Activated CD4-positive, CD25-positive, alpha-beta regulatory T cell (primary cell): ENCODE results near the gene ERFL.
"Not testable (repeated sequence)": the region's sequence is repeated elsewhere in the genome, so short reads cannot be mapped to it uniquely, and the experiment has no call there.

Source experiments
- DNase-seq, 4 experiments: peaks; one replicate each; lab custom pipeline; 2025; lab: John Stamatoyannopoulos, UW

The ERFL gene

DNA sequence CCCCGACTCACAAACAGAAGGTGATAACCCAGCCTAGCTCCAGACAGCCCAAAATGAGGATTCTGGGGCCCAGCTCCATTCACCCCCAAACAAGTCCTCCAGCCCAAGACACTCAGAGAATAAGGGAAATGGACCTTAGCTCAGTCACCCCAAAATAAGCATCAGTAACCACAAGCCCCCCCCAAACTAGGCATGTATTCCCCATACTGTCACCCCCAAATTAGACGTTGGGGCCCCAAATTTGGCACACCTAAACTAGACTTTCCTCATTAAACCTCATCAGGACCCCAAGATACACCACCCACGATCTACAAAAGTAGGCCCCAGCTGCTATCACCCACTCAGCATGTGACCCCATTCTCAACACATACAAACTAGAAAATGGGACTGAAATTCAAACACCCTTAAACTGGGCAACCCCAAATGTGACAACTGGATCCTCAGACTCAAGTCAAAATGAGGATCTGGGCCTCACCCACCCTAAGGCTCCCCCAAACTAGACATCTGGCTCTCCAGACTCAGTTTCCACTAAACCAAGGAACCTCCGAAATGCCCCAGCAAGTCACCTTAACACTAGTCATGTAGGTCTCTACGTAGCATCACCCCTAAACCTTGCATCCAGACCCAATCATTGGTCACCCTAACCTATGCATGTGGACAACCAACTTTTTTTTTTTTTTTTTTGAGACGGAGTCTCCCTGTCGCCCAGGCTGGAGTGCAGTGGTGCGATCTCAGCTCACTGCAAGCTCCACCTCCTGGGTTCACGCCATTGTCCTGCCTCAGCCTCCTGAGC, 13.4 kb upstream of the ERFL start:
- no peak for DNase-seq

DNA sequence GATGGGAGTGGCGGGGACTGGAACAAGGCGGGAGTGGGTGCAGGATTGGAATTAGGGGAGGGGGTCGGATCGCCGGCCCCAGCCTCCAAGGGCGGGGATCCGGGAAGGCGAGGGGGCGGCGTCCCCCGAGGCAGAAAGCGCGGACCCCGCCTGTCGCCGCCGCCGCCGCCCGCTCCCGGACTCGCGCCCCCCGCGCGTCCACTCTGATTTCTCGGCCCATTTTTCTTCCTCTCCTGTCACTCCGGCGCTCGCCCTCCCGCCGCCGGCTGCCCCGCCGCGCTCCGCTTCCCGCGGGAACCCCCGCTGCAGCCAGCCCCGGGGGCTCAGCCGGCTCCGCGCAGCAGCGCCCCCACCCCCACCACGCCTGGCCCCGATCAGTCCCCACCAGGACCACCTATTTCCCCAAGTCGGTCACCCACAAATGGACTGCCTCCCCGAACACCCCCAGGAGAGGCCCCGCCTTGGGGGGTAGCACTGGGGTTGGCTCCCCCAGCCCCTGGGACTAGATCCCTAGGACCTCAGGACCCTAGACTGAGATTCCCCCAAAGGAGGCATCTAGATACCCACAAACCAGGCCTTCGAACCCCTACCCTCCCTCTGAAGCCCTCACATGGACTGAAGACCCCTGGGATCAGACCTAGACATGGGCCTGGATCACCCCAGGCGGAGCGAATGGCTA, 12.6 kb upstream of the ERFL start:
- no peak for DNase-seq

DNA sequence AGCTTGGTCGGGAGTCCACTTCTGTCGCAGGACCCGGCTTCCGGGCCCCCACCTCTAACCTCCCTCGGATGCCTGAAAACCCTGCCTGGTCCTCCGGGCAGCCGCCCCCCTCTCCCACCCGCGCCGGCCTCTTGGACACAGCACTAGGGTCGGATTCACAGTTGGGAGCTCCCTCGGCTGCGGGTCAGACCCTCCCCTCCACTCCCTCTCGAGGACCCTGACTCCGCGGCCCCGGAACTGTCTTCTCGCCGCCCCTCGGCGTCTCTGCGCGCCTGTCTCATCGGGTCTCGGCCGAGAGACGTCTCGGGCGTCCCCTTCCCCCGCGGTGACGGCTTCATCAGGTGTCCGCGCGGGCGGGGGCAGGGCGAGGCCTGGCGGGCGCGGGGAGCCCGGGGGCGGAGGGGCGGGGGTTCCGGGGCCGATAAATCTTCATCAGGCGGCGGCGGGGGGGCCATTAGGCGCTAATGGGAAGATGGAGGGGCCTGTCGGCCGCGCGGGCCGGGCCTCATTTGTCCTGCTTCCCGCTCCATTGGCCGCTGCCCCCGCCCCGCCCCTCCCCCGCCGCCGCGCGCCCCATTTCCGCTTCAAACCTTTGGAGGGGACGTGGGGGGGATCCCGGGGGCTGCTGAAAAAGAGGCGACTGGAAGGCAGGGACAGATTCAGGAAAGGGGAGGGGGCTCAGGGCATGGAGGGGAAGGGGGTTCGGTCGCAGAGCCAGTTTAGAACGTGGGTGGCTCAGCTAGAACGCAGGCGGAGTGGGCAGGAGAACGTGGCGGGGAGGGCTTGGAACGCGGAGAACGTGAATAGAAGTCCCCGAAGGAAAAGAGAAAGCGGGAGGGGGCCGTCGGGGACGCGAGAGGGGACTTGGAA, 11.8 kb upstream of the ERFL start:
- peak; percentile 20 to 45 (median 30) for DNase-seq

DNA sequence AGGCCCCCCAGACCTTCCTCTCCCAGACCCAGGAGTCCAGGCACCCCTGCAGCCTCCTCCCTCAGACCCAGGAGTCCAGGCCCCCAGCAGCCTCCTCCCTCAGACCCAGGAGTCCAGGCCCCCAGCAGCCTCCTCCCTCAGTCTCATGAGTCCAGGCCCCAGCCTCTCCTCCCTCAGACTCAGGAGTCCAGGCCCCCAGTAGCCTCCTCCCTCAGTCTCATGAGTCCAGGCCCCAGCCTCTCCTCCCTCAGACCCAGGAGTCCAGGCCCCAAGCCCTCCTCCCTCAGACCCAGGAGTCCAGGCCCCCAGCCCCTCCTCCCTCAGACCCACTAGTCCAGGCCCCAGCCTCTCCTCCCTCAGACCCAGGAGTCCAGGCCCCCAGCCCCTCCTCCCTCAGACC, 11.0 kb upstream of the ERFL start:
- DNase-seq = not testable (repeated sequence)

DNA sequence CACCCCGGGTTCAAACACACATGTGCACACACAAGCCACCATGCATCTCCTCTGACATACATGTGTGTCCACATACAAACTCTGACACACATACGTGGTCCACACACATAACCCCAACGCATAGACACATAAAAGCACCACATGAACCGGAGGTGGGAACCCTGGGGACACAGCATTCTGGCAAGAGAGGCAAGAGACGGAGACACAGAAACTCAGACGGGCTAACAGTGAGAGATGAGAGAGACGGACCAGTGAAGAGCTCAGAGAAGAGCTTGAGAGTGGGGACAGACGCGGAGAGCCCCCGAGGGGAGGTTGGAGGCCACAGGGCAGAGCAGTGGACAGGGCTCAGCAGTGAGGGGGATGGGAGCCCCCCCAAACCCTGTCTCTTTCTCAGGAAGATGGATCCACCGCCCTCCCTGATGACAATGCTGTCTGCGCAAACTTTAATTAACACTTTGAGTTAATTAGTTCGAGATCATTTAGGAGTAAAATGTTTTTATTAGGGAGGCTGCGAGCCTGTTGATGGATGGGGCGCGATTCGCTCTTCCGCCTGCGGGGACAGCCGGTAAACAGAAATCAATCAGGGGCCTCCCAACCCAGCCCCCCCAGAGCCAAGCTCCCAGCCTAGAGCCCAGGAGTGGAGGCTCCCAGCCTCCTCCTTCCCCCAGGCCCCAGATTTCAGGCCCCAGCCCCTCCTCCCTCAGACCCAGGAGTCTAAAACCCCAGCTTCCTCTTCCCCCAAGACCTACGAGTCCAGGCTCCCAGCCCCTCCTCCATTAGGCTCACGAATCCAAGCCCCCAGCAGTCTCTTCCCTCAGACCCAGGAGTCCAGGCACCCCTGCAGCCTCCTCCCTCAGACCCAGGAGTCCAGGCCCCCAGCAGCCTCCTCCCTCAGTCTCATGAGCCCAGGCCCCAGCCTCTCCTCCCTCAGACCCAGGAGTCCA, 9.5 kb upstream of the ERFL start:
- no peak for DNase-seq

DNA sequence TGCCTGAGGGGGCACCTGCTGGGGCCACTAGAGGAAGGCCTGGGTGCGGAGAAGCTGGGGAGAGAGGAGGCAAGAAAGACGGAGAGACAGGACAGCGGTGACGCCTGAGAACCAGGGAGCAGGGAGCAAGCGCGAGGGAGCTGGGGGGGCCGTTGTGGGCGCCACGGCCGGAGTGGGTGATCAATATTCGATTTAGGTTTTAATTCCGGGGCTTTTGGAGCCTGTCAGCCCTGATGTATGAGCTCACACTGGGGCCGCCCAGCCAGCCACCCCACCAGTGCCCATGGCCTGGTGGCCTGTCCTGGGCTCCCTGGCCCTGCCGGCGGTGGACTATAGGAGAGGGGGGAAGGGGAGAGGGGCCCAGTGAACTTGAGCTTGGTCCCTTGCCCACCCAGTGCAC, 8.7 kb upstream of the ERFL start:
- no peak for DNase-seq

DNA sequence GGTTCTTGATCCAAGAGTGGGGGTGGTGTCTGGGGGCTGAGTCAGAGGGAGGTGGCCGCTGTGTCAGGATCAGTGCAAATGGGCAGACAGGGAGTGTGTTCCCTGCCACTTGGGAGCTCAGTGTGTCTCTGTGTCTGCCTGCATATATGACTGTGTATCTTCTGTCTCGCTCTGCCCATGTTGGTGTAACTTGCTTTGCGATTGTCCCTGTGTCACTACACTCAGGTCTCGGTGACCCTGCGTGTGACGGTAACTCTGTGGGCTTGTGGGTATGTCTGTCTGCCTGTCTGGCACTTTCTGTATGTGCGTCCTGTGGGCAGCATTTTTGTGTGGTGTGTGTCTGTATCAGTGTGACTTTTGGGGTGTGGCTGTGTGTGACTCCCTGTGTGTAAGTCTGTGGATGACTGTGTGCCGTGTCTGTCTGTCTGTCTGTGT, 8.2 kb upstream of the ERFL start:
- no peak for DNase-seq

DNA sequence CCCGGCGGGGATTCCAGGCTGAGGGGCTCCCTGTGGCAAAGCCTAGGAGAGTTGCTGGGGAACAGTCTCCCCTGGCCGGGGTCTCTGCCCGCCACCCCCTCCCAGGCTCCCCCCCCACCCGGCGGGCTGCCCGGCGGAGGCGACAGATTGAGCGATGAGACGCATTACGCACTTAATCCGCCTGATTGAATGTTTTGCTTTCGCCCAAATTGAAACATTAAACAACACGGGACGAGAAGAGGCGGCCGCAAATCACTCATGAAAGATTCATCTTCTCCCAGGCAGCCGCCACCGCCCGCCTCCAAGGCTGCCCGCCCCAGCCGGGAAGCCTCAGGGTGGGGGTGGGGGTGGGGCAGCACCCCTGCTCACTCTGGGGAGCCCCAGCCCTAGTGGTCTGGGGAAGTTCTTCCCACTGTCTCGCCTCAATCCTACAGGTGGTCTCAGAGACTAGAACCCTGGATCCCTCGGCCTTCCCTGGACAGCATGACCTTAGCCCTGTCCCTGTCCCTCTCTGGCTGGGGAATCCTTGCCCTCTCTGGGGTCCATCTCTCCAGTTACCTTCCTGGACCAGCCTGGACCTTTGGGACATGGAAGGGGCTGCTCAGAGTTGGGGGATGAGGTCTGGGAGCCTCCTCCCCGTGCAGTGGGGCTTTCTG, 7.6 kb upstream of the ERFL start:
- no peak for DNase-seq

DNA sequence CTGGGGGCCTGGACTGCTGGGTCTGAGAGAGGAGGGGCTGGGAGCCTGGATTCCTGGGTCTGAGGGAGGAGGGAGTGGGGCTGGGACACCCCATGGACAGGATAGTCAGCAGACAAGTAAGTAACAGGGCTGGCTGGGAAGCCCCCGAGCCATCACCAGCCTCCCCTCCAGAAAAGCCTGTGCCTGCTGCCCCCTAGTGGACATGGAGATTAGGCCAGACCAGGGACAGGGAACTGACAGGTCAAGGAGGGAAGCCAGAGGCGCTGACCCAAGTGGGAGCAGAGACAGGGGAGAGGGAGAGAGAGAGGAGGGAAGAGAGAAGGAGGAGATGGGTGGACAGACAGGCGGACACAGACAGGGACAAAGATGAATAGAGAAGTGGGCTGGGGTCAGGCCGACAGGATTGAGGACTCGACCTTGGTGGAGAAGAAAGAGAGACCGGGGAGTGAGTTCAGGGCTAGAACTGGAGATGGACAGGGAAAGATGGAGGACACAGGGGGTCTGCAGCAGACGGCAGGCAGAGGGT, 6.7 kb upstream of the ERFL start:
- DNase-seq = peak; percentile 54 to 73 (median 64)

DNA sequence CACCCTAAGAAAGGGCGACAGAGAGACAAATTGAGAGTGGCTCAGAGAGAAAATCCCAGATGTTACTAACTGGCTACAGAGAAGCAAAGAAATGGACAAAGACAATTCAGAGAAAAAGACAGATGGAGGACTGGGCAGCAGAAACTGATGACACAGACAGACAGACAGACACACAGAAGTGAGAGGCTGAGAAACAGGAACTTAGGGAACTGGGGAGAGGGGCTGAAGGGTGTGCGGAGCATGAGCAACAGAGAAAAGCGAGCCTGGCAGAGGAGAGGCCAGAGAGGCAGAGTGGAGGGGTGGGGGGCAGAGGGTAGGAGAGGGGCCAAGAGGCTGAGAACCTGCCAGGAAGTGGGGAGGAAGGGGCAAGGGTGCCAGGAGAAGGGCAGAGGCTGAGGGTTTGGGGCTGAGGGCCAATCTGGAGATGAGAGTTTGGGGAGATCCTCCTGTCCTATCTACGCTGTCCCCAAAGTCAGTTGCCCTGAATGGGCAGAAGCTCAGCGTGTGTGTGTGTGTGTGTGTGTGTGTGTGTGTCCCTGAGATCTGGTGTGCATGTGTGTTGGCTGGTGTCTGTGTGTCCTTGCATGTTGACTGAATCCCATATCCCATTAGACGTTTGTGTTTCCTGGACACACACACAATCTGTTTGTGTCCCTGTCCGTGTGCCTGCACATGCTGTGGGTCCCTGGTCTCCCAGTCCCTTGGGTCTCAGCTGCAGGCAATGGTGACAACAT, 5.6 kb upstream of the ERFL start:
- no peak for DNase-seq

DNA sequence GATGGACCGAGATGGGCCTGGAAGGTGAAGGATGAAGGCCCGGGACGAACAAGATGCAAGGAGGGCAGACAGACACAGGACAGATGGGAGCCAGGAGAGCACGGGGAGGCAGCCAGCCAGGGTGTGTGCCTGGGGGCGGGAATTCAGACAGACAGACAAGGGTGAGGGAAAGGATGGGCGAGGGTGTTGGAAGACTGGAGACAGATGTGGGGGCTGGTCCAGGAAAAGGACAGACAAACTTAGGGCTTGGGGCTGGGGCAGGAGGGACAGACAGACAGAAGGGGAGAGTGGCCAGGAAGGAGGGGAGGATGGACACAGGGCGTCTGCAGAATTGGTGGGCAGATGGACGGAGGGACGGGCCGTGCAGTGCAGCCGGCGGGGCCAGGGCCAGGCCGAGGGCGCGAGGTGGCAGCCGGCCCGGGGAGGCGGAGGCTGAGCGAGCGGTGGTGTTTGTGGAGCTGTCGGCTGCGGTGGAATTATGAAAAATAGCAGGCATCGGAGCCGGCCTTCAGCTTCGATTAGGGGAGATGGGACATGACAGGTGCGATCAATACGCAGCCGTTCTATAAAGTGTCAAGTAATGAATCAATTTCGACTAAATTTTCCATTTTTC, 4.6 kb upstream of the ERFL start:
- no peak for DNase-seq

DNA sequence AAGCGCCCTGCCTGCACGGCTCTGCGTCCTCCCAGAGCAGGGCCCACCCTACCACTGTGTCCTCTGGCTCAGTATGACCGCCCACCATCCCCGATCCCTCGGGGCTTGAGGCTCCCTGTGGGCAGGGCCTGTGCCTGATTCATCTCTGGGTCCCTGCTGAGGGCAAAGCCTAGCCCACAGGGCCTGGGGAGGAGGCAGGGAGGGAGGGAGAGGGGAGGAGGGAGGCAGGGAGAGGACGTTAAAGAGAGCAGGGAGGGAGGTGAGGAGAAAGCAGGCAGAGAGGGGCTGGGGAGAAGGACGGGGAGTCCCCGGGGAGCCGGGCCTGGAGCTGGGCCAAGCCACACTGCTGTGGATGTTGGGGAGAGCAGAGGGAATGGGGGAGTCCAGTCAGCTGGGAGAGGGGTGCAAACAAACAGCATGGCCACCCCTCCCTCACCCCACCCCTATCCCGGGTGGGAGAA, 4.0 kb upstream of the ERFL start:
- DNase-seq = no peak

DNA sequence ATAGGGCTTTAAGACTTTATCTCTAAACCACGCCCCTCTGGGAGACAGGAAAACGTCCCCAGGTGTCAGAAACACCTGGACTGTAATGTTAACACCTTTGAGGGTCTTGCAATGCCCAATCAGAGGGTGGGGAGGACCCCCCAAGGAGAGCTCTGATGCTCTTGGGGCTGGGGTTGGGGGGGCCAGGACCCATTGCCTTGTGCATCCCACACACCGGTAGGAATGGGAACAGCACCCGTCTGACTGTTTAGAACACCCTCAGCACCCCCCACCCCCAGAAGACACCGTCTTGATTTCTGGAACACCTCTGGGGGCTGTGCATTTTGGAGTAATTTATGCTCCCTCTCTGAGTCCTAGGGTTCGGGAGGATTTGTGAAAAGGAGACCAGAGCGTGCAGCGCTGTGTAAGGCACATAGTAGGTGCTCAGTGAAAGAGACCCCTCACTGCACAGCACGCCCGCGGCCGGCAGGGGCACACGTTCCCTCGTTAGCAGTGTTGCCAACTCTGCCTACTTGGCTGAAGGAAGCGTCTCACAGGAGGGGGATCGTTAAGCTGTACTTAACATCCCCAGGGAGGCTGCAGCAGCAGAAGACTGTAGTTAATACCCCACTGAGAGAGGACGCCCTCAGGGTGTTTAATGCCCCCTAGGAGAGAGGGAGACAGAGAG, 2.8 kb upstream of the ERFL start:
- no peak for DNase-seq

DNA sequence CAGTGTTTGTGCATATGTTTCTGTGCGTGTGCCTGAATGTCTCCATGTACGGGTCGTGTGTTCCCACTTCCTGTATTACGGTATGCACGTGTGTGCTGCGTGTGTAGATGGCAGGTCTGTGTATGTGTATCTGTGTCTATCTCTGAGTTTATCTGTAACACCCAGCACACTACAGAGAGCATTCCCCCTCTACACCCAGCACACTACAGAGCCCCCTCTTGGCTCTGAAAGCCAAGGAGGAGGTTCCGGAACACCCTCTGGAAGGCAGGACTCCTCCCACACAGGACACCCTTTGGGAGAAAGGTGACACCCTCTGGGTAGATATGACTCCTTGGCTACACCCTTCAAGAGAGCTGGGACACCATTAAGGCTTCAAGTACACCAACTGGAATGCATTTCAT, 2.1 kb upstream of the ERFL start:
- no peak for DNase-seq

DNA sequence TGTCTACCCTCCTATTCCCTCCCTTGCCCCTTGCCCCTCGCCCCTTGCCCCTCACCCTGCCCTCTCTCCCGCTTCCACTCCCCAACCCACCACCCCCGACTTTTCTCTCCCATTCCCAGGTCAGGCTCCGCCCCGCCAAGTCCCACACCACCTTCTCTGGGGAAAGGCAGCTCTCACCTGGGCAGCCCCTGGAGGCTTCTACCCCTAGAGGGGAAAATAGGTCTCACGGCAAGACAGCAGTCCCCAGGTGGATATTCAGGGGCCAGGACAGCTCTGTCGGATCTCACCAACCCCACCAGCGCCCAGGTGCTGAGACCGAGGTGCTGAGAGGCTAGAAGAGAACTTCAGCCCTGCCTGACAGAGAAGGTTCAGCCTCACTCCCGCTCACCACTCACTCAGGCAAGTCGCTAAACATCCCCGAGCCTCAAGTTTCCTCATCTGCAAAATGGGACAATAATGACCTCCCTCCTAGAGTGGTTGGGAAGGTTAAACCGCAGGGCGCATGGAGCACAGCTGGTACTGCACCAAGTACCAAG, 1.4 kb upstream of the ERFL start:
- DNase-seq = no peak

DNA sequence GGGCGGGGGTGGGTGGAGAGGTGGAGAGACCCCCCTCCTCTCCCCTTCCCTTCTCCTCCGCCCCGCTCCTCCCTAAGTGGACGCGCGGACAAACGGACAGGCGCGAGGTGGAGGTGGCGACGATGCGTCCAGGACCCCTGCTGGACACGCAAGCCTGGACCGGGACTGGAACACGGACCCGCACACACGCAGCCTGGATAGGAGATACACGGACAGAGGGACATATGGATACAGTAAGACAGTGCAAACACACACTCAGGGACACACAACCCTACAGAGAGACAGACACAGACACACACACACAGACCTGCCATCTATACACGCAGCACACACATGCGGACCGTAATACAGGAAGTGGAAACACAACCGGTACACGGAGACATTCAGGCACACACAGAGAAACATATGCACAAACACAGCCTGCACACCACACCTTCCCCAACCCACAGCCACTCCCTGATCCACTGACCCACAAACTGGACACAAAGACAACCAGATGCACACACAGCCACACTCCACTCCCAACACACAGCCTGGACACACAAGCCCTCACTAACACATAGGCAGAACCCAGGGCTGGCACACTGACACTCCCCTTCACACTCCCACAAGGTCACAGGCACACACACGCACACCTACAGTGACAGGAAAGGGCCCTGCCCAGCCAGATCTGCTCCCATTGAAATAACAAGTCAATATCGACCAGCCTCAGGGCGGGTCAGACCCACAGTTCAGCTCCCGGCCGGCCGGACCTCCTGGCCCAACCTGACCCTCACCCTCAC, 696 bp upstream of the ERFL start:
- no peak for DNase-seq

DNA sequence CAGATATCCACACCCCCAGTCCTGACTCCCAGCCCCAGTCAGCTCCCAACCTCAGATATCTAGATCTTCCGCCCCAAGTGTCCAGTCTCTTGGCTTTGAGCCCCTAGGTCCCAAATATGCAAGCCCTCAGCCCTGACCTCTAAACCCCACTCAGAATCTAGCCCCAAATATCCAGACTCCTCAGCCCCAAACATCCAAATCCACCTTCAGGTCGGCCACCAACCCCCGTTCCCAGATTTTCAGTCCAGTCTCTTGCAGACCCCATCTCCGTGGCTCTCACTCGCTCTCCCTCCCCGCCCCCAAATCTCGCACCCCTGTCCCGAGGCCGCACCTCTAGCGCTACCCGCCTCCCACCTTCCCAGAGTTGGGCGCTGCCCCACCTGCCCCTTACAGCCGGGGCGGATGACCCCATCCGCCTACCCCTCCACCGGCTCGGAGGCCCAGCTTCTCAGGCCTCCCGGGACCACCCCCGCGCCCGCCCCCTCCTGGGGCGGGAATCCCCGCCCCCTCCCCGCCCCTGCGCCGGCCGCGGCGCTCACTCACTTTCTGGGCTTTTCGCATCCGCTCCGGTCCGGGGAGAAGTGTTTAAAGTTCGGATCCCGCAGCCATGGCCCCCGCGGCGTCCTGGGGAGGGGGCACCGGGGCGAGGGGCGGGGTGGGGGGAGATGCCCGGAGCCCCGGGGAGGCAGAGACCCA, 604 bp downstream of the ERFL start:
- DNase-seq = no peak
